Measurements from ENCODE around the gene TIGD3. TPM values are rescaled to one million over a fixed set of nuclear protein-coding genes. Genes with fewer than 3 reads are reported as not detected.

Gene TIGD3
- total RNA-seq, 1 donor from 2014 or later = 0.29 TPM

GRCh38 chr11:65404638-65405339 is 50.2 kb downstream of the TIGD3 start:
- no peak for DNase-seq (ENCODE audit: low spot score)

Other genes with a start within 250 kb of the TIGD3 start
- gene TM7SF2, start 242.9 kb upstream of the TIGD3 start, total RNA-seq = 184 TPM
- 15.1 TPM for gene ZNHIT2, start 237.1 kb upstream of the TIGD3 start, total RNA-seq
- 835 TPM for gene FAU, start 232.6 kb upstream of the TIGD3 start, total RNA-seq
- gene MRPL49, start 232.4 kb upstream of the TIGD3 start, total RNA-seq = 46.5 TPM
- 84.4 TPM for gene SYVN1, start 220.2 kb upstream of the TIGD3 start, total RNA-seq
- not detected for gene SPDYC, start 184.5 kb upstream of the TIGD3 start, total RNA-seq
- 287 TPM for gene CAPN1, start 172.8 kb upstream of the TIGD3 start, total RNA-seq
- gene POLA2, start 92.8 kb upstream of the TIGD3 start, total RNA-seq = 8.7 TPM
- 21.5 TPM for gene CDC42EP2, start 39.9 kb upstream of the TIGD3 start, total RNA-seq
- 62.6 TPM for gene DPF2, start 20.9 kb upstream of the TIGD3 start, total RNA-seq
- gene SLC25A45, start 27.9 kb downstream of the TIGD3 start, total RNA-seq = 7.1 TPM
- gene FRMD8, start 31.9 kb downstream of the TIGD3 start, total RNA-seq = 40.8 TPM
- gene NEAT1, start 68.0 kb downstream of the TIGD3 start, total RNA-seq = 1,012 TPM
- gene MALAT1, start 144.3 kb downstream of the TIGD3 start, total RNA-seq = 9,267 TPM
- gene SCYL1, start 170.3 kb downstream of the TIGD3 start, total RNA-seq = 90.1 TPM
- gene LTBP3, start 203.6 kb downstream of the TIGD3 start, total RNA-seq = 257 TPM
- gene ZNRD2, start 215.7 kb downstream of the TIGD3 start, total RNA-seq = 30.0 TPM
- 68.2 TPM for gene FAM89B, start 217.8 kb downstream of the TIGD3 start, total RNA-seq
- 128 TPM for gene EHBP1L1, start 221.3 kb downstream of the TIGD3 start, total RNA-seq
- 1.1 TPM for gene KCNK7, start 241.0 kb downstream of the TIGD3 start, total RNA-seq

All from mucosa of gallbladder (tissue), 1 donor.